HG02981 (cell line): ENCODE data around the gene SMDT1.

ENCODE experiments used
- ATAC-seq: cut with Tn5 transposase; IDR thresholded peaks from one replicate; pipeline ENCODE4 v1.9.1; 2021; ENCODE audit warnings: mild to moderate bottlenecking, moderate library complexity; ENCODE audit not compliant: unreplicated experiment

SMDT1 gene, protein sequence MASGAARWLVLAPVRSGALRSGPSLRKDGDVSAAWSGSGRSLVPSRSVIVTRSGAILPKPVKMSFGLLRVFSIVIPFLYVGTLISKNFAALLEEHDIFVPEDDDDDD

DNA sequence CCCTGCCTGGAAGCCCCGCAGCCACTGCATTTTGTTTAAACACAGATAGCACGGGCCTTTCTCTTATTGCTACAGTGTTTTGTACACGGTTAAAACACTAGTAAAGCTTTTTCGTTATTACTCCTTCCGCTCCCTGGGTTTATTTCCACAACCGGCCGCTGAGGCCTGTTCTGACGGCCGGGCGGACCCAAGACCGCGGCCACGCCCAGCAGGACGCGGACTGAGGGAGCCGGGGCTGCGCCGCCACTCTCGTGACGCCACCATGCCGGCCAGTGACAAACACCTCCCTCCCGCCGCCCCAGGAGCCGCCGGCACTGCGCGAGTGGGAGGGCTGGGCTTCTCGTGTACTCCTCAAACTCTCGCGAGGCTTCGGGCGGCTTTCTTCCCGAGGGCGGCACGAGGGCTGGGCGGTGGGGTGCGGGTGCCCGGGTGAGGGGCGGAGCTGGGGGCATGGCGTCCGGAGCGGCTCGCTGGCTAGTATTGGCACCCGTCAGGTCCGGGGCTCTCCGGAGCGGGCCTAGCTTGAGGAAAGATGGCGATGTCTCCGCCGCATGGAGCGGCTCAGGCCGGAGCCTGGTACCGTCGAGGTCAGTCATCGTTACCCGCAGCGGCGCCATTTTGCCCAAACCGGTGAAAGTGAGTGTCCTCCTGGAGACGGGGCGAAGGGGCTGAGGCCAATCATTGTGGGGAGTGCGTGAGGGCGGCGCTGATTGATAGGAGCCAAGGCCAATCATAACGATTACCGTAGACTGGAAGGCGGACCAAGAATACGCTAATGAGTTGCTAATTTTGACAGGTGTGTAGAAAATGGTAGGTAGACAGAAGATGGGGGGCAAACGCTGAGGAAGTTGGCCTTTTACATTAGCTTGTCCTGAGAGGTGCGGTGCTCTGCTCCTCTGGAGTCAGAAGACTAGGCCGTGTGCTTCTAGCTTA lies at the start of gene SMDT1:
TSS of gene SMDT1 (plus strand) at position 382 of the 933 bp plus-strand sequence. CDS start at position 451, 69 bp downstream.
- peak; percentile 79 for ATAC-seq

DNA sequence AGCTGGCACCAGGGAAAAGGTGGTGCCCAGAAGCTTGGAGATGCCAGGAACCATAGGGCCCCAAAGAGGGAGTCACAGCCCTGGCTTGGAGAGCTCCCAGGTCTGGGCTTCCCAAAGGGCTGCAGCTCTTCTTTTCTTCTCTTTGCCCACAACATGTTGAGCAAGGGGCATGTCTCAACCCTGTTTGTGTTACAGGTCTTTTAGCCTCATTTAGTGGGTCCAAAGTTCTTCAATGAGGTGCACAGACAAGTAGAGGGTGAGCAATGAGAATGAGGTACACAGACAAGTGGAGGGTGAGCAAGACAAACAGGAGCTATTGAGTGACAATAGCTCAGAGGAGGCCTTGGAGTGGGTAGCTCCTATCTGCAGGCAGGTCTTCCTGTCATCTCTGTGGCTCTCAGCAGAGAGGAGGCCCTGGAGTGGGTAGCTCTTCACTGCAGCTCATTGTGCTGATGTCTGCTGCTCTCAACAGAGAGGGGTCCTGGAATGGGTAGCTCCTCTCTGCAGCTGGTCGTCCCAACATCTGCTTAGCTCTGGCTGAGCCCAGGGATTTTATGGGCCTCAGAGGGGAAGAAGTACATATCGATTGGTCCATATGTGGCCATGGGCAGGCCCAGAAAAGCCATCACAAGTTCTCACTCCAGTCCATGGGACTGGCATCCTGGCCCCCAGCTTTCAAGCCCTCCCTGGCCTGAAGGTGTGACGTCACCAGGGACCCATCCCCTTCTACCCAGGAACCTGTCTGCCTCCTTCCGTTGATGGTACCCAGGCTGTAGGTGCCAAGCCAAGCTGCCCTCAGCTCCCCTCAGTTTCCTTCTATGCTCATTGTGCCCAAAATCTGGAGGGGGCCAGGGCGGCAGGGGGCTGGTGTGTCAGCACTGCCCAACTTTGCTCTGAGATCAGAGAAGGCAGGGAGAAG lies 46.0 kb upstream of the SMDT1 start:
- no peak for ATAC-seq

DNA sequence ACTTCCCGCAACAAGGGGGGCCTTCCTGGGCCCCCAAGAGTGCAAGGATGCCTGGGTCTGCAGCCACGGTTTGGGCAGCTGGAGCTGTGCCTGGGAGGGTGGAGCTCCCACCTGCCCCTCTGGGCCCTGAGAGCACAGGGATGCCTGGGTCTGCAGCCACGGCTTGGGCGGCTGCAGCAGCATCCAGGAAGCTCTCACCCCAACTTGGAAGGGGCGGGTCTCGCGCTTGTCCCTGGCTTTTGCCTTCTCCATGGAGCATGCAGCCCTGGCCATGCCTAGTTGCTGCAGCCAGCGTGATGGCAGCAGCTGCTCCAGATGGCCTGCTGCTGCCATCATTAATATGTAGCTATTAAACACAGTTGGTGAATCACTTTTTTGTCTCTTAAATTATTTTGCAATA lies 44.2 kb upstream of the SMDT1 start:
- no peak for ATAC-seq

DNA sequence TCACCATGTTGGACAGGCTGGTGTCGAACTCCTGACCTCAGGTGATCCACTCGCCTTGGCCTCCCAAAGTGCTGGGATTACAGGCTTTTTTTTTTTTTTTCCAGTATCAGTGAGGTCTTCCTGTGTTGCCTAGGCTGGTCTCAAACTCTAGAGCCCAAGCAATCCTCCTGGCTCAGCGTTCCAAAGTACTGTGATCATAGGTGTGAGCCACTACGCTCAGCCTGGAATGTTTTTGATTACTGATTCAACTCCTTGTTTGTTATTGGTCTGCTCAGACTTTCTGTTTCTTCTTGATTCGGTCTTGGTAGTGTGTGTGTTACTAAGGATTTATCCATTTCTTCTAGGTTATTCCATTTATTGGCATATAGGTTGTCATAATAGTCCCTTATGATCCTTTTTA lies 40.2 kb upstream of the SMDT1 start:
- ATAC-seq: no peak

DNA sequence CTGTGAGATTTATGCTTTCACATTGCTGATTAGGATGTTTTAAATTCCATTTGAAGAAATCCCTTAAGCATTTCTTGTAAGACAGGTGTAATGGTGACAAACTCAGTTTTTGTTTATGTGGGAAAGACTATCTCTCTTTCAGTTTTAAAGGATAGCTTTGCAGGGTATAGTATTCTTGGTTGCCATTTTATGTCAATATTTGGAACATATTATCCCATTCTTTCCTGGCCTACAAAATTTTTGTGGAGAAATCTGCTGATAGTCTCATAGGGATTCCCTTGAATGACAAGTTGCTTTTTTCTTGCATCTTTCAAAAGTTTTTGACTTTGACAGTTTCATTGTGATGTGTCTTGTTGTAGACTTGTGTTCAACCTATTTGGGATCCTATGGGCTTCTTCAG lies 37.7 kb upstream of the SMDT1 start:
- no peak for ATAC-seq

DNA sequence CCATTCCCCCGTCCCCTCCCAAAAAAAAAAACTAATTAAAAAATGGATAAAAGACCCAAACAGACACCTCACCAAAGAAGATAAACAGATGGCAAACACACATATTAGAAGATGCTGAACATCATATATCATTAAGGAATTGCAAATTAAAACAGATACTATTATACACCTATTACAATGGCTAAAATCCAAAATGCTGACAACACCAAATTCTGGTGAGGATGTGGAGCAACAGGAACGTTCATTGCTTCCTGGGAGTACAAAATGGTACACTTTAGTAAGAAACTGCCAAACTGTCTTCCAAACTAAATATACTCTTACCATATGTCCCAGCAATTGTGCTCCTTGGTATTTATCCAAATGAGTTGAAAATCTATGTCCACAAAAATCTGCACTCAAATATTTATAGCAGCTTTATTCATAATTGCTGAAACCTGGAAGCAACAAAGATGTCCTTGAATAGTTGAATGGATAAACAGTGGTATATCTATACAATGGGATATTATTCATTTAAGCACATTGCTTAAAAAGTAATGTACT lies 28.8 kb upstream of the SMDT1 start:
- ATAC-seq: no peak

DNA sequence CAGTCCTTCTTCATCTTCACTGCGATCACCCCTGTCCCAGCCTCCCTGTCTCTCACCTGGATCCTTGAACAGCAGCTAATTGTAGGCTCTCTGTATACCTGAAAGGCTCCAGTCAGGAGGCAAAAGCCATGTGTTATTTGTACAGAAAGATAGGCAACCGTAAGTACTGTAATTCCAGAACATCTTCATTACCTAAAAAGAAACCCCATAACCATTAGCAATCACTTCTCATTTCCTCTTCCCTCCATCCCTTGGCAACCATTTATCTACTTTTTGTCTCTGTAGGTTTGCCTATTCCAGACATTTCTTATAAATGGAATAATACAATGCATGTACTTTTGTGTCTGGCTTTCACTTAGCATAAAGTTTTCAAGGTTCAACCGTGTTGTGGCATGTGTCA lies 26.7 kb upstream of the SMDT1 start:
- ATAC-seq: no peak

DNA sequence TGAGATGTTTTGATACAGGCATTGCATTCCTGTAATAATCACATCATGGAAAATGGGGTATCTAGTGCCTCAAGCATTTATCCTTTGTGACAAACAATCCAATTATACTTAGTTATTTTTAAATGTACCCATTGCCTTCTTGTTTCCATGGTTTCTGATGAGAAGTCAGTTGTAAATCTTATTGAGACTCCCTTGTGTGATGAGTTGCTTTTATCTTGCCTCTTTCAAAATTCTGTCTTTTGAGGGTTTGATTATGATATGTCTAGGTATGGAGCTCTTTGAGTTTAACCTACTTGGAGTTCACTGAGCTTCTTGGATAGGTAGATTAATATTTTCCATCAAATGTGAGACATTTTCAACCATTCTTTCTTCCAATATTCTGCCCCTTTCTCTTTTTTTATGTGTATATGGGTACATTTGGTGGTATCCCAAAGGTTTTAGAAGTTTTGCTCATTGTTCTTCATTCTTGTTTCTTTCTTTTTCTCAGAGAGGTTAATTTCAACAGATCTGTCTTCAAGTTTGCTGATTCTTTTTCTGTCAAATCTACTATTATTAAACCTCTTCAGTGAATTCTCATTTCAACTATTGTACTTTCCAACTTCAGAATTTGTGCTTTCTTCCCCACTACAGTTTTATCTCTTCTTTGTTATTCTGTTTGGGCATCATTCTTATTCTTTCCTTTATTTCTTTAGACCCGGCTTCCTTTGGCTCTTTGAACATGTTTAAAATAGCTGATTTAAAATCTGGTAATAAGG lies 22.6 kb upstream of the SMDT1 start:
- no peak for ATAC-seq

DNA sequence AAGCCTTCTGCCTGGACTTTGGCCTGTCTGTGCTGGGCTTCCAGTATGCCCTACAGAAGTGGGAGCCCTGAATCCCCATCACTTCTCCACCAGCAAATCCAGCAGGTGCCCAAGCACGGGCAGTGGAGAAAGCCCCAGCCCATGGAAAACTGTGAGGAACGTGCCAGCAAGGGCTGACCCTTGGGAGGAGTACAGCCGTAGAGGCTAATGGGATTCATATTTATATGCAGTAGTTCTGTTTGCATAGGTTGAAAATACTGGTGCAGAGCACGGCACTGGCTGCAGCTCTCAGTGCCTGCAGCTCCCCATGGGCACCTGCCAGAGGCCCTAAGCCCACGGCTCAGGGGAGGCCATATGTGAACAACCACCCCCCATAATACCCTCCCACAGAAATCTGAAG lies 19.0 kb upstream of the SMDT1 start:
- no peak for ATAC-seq

DNA sequence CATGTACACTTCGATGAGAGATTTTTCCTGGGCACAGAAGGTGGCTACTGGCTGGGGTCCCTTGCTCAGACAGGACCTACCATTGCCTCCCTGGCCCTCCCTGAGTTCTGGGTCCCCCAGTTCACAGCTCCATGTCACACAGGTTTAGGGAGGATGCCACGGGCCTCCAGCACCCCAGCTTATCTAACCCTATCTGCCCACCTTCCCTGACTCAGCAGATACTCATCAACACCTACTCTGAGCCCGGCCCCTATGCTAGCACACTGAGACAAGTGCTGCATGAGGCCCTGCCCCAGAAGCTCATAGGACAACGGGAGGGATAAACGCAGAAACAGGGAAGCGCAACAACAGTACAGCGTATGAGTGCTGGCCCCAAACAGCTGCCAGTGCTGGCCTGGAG lies 18.5 kb upstream of the SMDT1 start:
- no peak for ATAC-seq

DNA sequence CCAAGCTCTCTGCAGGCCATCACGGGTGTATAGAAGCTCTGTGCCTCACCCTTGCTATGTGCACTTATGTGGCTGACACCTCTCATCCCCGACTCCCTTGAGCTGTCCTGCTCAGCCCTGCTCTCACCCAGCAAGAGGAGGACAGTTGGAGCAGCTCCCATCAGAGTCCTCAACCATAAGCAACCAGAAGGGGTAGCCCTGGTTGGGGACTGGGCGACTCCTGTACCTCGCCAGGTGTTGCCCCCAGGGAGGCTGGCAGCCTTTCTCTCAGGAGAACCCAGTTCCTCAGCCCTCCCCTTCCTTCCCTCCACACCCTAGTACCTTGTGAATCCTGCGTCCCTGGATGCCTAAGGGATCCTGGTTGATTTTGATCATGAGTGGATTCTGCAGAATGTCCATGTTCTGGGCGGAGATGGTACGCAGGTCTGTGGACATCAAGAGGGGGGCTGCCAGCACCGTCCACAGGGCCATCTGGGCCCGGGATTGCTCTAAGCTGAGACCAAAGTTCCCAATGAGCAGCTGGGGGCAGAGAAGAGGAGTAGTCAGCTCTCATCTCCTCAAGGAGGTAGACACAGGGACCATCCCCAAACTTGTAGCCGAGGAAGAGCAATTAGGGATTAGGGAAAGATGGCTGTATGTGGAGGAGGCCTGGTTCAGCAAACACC lies 16.9 kb upstream of the SMDT1 start:
- ATAC-seq: no peak

DNA sequence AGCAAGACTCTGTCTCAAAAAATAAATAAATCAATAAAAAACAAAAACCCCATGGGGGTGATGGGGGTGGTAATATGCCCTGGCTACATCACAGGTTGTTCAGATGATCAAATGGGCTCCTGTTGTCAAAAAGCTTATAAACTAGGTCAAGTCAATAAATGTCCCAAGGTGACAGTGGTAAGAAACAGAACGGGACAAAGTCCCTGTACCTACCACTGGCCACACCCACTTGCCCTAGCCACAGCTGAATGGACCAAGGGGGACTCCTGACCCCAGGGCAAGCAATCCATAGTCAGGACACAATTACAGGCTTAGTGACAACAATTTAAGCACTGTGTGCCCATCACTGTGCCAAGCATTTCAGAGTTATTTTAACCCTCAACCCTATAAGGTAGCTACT lies 14.9 kb upstream of the SMDT1 start:
- ATAC-seq: no peak

DNA sequence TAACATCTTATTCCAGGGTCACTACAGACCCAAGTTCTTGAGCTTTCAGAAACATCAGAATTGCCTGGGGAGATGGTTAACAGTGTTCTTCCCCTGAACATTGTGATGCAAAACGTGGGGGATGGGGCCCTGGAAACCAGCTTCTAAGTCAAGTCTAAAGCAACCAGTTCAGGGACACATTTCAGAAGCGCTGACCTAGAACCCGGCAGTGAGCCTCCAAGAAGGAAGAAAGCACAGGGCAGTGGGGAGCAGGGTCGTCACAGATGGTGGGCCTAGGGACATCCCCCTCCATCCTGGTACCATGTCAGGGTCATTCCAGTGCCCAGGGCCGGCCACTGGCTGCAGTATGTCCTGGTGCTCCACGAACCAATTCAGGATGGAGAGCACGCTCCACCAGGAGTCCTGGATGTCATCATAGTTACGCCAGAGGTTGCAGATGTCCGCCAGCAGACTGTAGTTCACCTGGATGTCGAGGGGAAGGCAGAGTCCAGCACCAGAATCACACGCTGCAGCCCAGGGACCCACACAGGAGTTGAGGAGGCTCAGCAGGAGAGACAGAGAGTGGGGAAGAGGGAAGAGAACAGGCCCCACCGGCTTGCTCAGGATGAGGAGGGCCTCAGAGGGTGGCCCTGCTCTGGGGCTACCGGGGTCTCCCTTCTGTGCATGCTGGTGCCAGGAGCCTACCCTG lies 13.9 kb upstream of the SMDT1 start:
- ATAC-seq: no peak

DNA sequence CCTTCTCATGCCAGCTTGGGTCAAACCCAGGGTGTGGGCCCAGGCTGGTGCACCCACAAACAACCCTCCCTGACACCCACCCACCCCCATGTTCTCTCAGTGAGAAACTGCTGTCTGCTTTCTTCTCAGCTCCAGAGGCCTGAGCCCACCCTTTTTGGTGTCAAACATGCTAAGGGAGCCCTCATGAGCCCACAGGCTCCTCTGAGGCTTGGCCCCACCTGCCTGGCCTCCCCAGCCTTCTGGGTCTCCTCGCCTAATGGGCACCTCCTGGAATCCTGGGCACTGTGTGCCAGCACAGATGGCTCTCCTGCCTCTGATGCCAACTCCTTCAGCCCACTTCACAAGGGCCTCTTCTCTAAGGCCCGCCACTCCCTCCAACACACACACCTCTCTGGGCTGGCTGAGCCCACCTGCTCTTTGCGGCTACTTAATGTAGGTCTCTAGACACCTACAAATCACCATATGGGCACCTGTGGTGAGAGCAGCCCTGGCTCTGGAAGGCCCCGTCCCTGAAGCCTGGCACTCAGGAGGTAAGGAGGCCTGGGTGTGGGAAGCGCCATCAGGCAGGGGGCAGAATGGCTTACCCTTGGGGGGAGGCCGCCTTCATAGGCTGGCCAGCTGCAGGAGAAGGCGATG lies 13.3 kb upstream of the SMDT1 start:
- no peak for ATAC-seq

DNA sequence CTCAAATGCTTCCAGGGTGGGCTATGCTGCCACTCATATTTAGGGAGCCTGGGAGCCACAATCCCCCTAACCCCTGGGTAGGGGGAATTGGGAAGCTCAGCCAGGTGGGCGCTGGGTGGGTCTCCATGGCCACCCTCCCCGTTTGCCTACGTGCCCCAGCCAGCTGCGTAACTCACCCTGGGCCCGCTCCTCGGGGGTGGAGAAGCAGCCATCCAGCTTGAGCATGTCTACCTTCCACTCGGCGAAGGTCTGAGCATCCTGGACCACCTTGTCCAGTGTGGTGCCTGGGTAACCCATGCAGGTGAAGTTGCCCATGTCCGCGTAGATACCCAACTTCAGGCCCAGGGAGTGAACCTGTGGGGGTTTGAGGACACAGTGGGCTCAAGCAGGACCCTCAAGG lies 12.6 kb upstream of the SMDT1 start:
- ATAC-seq: no peak

DNA sequence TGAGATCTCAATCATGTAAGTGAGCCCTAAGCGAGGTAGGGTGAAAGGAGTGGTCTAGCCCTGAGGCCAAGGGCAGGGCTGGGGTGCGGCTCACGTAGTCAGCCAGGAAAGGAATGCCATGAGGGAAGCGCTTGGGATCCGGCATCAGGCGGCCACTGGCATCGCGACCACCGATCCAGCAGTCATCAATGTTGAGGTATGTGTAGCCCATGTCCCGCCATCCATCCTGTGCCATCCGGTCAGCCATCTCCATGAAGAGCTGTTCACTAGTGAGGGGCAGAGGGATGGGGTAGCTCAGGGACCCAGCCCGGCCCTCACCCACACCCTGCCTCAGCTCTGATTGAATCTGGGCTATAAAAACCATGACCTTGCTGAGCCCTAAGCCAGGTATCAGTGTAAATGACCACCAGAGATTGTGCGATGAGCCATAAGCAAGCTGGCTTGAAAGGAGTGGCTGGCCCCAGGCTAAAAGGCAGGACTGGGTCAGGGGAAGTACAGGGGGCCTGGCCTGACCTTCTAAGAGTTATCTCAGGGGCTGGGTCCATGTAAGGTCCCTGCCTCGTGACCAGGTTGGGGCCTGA lies 11.7 kb upstream of the SMDT1 start:
- no peak for ATAC-seq

DNA sequence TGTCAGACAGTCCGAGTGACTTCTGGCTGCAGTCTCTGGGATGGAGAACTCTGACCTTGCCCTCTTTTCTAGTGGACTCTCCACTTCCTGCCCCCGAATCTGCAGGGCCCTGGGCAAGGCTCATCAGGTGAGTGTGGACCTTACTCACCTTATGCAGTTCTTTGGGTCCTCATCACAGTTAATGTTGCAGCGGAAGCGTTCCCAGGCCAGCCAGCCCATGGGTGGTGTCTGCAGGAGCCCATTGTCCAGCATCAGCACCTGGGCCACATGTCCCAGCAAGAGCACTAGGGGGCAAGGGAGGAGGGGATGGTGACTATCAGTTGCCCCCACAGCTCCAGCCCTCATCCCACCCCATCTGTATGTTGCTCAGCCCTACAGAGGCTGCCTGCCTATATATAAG lies 11.2 kb upstream of the SMDT1 start:
- ATAC-seq: no peak

DNA sequence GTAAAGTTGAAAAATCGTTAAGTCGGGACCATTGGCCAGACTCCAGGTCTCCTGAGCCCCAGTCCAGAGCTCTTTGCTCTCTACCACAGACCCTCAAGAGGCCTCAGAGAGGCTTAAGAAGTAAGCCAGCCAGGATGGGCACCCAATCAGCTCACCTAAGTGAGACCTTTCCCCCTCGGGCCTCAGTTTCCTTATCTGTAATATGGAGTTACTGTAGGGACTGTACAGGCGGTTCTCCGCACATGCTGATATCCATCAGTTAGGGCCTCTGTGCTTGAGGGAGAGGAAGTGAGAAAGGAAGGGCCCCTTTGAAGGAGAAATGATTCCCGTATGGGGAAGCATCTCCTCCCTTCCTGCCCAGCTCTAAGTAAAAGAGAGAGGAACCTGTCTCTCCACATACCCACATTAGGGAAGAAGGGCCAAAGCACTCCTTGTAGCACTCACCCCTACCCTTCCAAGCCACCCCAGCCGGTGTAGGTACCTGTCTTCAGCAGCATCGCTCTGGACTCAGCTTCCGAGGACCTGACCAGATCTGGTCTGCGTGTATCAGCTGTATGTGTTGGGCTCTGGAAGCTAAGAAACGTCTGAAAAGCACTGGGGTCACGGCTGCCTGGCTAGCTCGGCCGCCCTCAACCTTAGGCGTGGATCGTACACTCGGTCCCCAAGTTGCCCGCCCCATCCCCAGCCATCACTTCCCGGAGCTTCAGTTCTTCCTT lies 9.5 kb upstream of the SMDT1 start:
- peak; percentile 6 for ATAC-seq
